DND-41 (cell line): ENCODE measurements around the gene MTG1.

Experiments
- ATAC-seq: fragments of 200-7000 bp; cut with Tn5 transposase; 3 replicates; pipeline ENCODE4 v1.9.1; 2021; ENCODE audit warnings: low read depth; ENCODE audit not compliant: insufficient read depth
- DNase-seq: peaks from one replicate; pipeline ENCODE4 v3.0.0-alpha.2; 2020
- H2AFZ ChIP-seq: 2 replicates; pipeline ENCODE4 v1.6.0; 2012; ENCODE audit warnings: low read depth, low read length
- H3K27ac ChIP-seq: 2 replicates; pipeline ENCODE4 v1.5.1; 2012; ENCODE audit warnings: low read length, inconsistent platforms
- H3K27me3 ChIP-seq: fragments of 200-600 bp; sonication (generic); 2 replicates; pipeline ENCODE4 v1.6.0; 2012; ENCODE audit warnings: low read length, mild to moderate bottlenecking, inconsistent platforms; ENCODE audit not compliant: insufficient read depth, poor library complexity
- H3K36me3 ChIP-seq: 2 replicates; pipeline ENCODE4 v1.5.1; 2012; ENCODE audit warnings: low read length, inconsistent platforms; ENCODE audit not compliant: insufficient read depth
- H3K4me1 ChIP-seq: 2 replicates; pipeline ENCODE4 v1.5.1; 2012; ENCODE audit warnings: mild to moderate bottlenecking, low read length; ENCODE audit not compliant: insufficient read depth
- H3K4me2 ChIP-seq: 2 replicates; pipeline ENCODE4 v1.6.0; 2012; ENCODE audit warnings: mild to moderate bottlenecking, moderate library complexity, low read length, inconsistent platforms; ENCODE audit not compliant: insufficient read depth
- H3K4me3 ChIP-seq, 2 experiments: fragments of 200-600 bp in 1 of 2; shearing (Covaris generic) in 1 of 2; 2 replicates each; pipeline ENCODE4 v1.5.1; 2012 to 2016; ENCODE audit warnings: inconsistent platforms in 2 of 2, low read length in 2 of 2, mild to moderate bottlenecking in 2 of 2, low read depth in 1 of 2, moderate library complexity in 1 of 2
- H3K79me2 ChIP-seq: 2 replicates; pipeline ENCODE4 v1.6.0; 2012; ENCODE audit warnings: low read length, inconsistent platforms; ENCODE audit not compliant: insufficient read depth
- H3K9ac ChIP-seq: 2 replicates; pipeline ENCODE4 v1.6.0; 2012; ENCODE audit warnings: low read depth, mild to moderate bottlenecking, inconsistent platforms, low read length, moderate library complexity
- H3K9me3 ChIP-seq: 2 replicates; pipeline ENCODE4 v1.5.1; 2012; ENCODE audit warnings: low read length, moderate library complexity, mild to moderate bottlenecking, inconsistent platforms; ENCODE audit not compliant: insufficient read depth, severe bottlenecking
- H4K20me1 ChIP-seq: 2 replicates; pipeline ENCODE4 v1.6.0; 2012; ENCODE audit warnings: low read length; ENCODE audit not compliant: insufficient read depth
- EZH2 ChIP-seq: IDR thresholded peaks from 3 replicates; pipeline ENCODE4 v1.6.1; 2012; ENCODE audit warnings: borderline replicate concordance, low read depth, mild to moderate bottlenecking, moderate library complexity, low read length, inconsistent platforms; ENCODE audit not compliant: severe bottlenecking
- TF ChIP-seq, protein P1 (sequence below): IDR thresholded peaks from 2 replicates; pipeline ENCODE4 v1.5.1; 2012; ENCODE audit warnings: borderline replicate concordance, low read length, moderate library complexity, mild to moderate bottlenecking; ENCODE audit not compliant: poor library complexity, severe bottlenecking; ENCODE audit errors: extremely low read depth

Gene MTG1

DNA sequence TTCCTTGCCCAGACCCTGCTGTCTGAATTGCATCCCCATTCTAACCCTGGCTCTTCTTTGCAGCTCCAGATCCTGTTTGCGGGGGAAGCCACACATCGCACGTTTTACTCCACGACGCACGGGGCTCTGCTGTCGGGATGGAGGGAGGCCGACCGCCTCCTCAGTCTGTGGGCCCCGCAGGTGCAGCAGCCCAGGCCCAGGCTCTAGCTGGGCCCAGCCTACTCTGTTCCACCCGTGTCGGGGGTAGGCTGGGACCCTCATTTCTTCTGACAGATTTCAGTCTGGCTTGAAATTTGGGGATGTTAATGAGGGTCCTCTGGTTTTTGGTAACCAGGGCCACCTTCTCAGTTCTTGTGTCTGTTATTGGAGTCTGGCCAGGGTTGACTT, 2.7 kb upstream of the MTG1 start:
- peaks cover 26% of the 10 kb centered on the region for H3K79me2 ChIP-seq
- H3K4me1 ChIP-seq: peaks cover 22% of the 10 kb centered on the region
- H3K9ac ChIP-seq: no peak overlapping the region
- peaks cover 9% of the 10 kb centered on the region for H4K20me1 ChIP-seq
- no peak for TF ChIP-seq EZH2
- TF ChIP-seq, protein P1, sequence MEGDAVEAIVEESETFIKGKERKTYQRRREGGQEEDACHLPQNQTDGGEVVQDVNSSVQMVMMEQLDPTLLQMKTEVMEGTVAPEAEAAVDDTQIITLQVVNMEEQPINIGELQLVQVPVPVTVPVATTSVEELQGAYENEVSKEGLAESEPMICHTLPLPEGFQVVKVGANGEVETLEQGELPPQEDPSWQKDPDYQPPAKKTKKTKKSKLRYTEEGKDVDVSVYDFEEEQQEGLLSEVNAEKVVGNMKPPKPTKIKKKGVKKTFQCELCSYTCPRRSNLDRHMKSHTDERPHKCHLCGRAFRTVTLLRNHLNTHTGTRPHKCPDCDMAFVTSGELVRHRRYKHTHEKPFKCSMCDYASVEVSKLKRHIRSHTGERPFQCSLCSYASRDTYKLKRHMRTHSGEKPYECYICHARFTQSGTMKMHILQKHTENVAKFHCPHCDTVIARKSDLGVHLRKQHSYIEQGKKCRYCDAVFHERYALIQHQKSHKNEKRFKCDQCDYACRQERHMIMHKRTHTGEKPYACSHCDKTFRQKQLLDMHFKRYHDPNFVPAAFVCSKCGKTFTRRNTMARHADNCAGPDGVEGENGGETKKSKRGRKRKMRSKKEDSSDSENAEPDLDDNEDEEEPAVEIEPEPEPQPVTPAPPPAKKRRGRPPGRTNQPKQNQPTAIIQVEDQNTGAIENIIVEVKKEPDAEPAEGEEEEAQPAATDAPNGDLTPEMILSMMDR: no peak
- DNase-seq (no peak), ATAC-seq (no peak)
- H3K36me3 ChIP-seq: peaks cover 11% of the 10 kb centered on the region
- no peaks in the 10 kb centered on the region for H3K9me3 ChIP-seq
- no peak overlapping the region for H2AFZ ChIP-seq
- H3K27me3 ChIP-seq: no peaks in the 10 kb centered on the region
- no peak overlapping the region for H3K4me2 ChIP-seq
- no peak overlapping the region for H3K4me3 ChIP-seq
- no peak overlapping the region for H3K27ac ChIP-seq

DNA sequence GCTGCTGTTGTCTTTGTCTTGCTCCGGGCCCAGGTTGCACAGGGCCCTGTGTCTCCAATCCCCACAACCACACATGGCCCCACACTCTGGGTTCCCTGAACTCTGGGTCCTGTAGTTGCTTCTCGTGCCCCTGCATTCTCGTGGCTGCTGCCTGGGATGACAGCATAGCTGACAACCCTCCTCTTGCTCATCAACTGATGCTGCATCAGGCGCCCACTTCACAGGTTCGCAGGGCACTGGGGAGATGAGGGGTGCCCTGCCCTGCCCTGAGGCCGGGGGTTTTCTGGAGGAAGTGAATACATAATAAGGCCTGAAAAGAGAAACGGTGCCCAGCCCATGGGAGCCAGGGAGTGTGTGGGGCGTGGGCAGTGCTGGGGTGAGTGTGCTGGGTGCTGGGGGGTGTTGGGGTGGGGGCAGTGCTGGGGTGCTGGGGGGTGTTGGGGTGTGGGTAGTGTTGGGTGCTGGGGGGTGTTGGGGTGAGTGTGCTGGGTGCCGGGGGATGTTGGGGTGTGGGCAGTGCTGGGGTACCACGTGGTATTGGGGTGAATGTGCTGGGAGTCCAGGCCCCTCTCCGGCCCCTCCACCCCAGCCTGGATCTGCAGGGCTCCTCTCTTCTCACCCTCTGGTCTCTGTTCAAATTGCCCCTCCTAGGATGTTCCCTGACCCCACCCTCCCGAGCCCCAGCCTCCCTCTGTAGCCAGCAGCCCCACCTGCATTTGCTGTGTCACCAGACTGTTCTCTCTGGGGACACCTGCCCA, 2.0 kb upstream of the MTG1 start:
- H3K4me2 ChIP-seq: no peak overlapping the region
- H3K9ac ChIP-seq: no peak overlapping the region
- H3K9me3 ChIP-seq: no peaks in the 10 kb centered on the region
- peaks cover 33% of the 10 kb centered on the region for H3K79me2 ChIP-seq
- peaks cover 23% of the 10 kb centered on the region for H3K4me1 ChIP-seq
- TF ChIP-seq, protein P1: no peak
- no peak for TF ChIP-seq EZH2
- DNase-seq (no peak), ATAC-seq (no peak)
- peaks cover 11% of the 10 kb centered on the region for H4K20me1 ChIP-seq
- H3K36me3 ChIP-seq: peaks cover 18% of the 10 kb centered on the region
- no peak overlapping the region for H3K4me3 ChIP-seq
- H3K27ac ChIP-seq: no peak overlapping the region
- H2AFZ ChIP-seq: no peak overlapping the region
- no peaks in the 10 kb centered on the region for H3K27me3 ChIP-seq

DNA sequence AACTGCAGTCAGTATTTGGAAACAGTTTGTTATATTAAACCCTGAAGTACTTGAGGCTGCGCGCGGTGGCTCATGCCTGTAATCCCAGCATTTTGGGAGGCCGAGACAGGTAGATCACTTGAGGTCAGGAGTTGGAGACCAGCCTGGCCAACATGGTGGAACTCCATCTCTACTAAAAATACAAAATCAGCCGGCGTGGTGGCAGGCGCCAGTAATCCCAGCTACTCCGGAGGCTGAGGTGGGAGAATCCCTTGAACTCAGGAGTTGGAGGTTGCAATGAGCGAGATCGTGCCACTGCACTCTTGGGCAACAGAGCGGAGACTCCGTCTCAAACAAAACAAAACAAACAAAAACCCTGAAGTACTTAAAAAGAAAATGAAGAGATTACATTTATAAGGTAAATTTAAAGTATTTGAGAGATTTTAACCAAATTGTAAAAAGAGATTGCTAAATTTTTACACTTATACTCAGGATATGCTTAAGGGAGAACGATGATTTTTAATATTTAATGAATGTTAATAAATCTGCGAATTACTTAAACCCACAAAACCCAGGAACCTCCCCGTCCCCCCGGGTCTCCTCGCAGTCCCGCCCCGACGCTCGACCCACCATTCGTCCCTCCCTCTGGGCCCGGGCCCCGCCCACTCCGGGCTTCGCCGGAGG, 425 bp upstream of the MTG1 start:
- Histone ChIP-seq H3K27me3 (no peaks in the 10 kb centered on the region), H4K20me1 (peaks cover 18% of the 10 kb centered on the region), H3K4me2 (peak overlapping the region; percentile 94), H3K79me2 (peaks cover 45% of the 10 kb centered on the region), H3K4me3 (peak overlapping the region; percentile 98; a peak in 3 of 4 replicates), H3K9me3 (no peaks in the 10 kb centered on the region), H3K27ac (peak overlapping the region; percentile 58), H3K36me3 (peaks cover 31% of the 10 kb centered on the region), H3K4me1 (peaks cover 23% of the 10 kb centered on the region), H3K9ac (peak overlapping the region; percentile 99), H2AFZ (peak overlapping the region; percentile 73)
- DNase-seq (no peak), ATAC-seq (no peak)
- TF ChIP-seq, protein P1: no peak
- no peak for TF ChIP-seq EZH2
